ENCODE results near the gene HRH1.

DNA sequence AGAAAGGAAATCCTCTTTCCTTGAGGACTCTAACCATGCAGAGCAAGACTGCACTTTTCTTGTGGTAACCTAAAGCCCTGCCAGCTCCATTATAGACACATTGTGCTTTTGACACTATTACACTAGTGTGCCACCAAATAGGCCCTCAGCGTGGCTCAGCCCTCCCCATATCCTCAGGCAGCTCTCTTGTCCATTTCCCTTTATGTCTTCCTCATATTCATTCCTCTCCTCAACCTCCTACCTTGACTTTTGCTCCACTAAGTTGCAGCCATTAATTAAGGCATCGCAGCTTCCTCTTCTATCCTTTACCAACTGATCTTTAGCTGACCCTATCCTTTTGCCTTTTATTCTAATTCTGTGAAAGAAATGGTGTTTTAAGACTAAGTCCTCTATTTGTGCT, 121.6 kb downstream of the HRH1 start:
- TF ChIP-seq POLR2A (IDR thresholded peaks at IDR 0.05; ENCODE audit: low read length) (no peak), GATA1 (IDR thresholded peaks at IDR 0.05; ENCODE audit: low read depth, low read length) (no peak)

Data from erythroblast (primary cell).